Large intestine (tissue), 12 donors: ENCODE data around the gene HAP1. TPM values are rescaled to one million over a fixed set of nuclear protein-coding genes. Genes with fewer than 3 reads are reported as not detected.
"Not testable (repeated sequence)": the region's sequence is repeated elsewhere in the genome, so short reads cannot be mapped to it uniquely, and the experiment has no call there.

Experiments used
- DNase-seq, 2 donors: peaks; one replicate each; pipeline versions ENCODE4 v3.0.0 to v3.0.0-alpha.2; 2013
- H3K27ac ChIP-seq: one replicate; pipeline ENCODE4 v1.5.1; 2013; ENCODE audit warnings: low read length
- H3K27me3 ChIP-seq: 2 replicates; pipeline ENCODE4 v1.6.1; 2013; ENCODE audit warnings: low read length; ENCODE audit not compliant: control insufficient read depth, insufficient read depth
- H3K36me3 ChIP-seq: 2 replicates; pipeline ENCODE4 v1.6.1; 2013; ENCODE audit warnings: low read length; ENCODE audit not compliant: control insufficient read depth, insufficient read depth
- H3K4me1 ChIP-seq: one replicate; pipeline ENCODE4 v1.6.1; 2013; ENCODE audit warnings: low read length; ENCODE audit not compliant: control insufficient read depth, insufficient read depth
- H3K4me3 ChIP-seq: one replicate; pipeline ENCODE4 v1.5.1; 2013; ENCODE audit warnings: low read length
- H3K9me3 ChIP-seq: one replicate; pipeline ENCODE4 v1.6.1; 2013; ENCODE audit warnings: mild to moderate bottlenecking, low read depth, low read length, moderate library complexity; ENCODE audit not compliant: control insufficient read depth
- WGBS: methylation state at CpG from one replicate; pipeline ENCODE4 v1.1.5; 2013; ENCODE audit warnings: low lambda C conversion rate; ENCODE audit not compliant: insufficient coverage; 5-methylcytosine and 5-hydroxymethylcytosine counted together
- long read RNA-seq, 11 donors: transcript quantifications; one replicate each; lab custom pipeline, GENCODE V29; 2026
- polyA plus RNA-seq: library from polyadenylated mRNA; unstranded; fragments of 120-200 nt; gene quantifications from one replicate; pipeline ENCODE4 v1.2.1, GENCODE V29; 2013

Gene HAP1, protein sequence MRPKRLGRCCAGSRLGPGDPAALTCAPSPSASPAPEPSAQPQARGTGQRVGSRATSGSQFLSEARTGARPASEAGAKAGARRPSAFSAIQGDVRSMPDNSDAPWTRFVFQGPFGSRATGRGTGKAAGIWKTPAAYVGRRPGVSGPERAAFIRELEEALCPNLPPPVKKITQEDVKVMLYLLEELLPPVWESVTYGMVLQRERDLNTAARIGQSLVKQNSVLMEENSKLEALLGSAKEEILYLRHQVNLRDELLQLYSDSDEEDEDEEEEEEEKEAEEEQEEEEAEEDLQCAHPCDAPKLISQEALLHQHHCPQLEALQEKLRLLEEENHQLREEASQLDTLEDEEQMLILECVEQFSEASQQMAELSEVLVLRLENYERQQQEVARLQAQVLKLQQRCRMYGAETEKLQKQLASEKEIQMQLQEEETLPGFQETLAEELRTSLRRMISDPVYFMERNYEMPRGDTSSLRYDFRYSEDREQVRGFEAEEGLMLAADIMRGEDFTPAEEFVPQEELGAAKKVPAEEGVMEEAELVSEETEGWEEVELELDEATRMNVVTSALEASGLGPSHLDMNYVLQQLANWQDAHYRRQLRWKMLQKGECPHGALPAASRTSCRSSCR
- 0.39 TPM for polyA plus RNA-seq
- long read RNA-seq, donor 1, result 0 reads
- long read RNA-seq, donor 2, result 0 reads
- long read RNA-seq, donor 3, result 0 reads
- long read RNA-seq, donor 4, result 0 reads
- long read RNA-seq, donor 5, result 0 reads
- long read RNA-seq, donor 6, result 0 reads
- long read RNA-seq, donor 7, result 0 reads
- long read RNA-seq, donor 8, result 0 reads
- long read RNA-seq, donor 9, result 0 reads
- long read RNA-seq, donor 10, result 0 reads
- long read RNA-seq, donor 11, result 0 reads

DNA sequence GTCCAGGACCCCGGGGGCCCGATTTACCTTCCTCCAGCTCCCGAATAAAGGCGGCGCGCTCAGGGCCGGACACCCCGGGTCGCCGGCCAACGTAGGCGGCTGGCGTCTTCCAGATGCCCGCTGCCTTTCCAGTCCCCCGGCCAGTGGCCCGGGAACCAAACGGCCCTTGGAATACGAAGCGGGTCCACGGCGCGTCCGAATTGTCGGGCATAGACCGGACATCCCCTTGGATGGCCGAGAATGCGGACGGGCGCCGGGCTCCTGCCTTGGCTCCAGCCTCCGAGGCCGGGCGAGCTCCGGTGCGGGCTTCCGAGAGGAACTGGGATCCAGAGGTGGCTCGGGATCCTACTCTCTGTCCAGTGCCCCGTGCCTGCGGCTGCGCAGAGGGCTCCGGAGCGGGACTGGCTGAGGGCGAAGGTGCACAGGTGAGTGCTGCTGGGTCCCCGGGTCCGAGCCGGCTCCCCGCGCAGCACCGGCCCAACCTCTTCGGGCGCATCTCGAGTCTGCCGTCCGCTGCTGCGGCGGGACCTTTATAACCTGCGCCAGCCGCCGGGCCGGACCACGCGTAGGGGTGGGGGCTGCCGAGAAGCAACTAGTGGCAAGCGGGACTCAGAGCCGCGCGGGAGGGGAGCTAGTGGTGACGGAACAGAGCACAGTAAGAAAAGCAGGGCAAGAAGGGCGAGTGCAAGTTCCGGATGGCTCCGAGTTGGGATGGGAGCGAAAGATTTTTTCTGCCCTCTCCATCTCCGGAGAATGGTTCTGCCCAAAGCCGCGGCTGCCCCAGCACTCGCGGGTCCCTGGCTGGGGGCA is at the start of gene HAP1:
HAP1 (minus strand) TSS at position 505 of the 810 bp plus-strand sequence; CDS start at position 496, 9 bp downstream.
- Histone ChIP-seq H3K27ac (no peak within 1 kb of the TSS), H3K36me3 (no peaks in the 10 kb centered on the region), H3K4me1 (peaks cover 10% of the 10 kb centered on the region), H3K27me3 (peaks cover 76% of the 10 kb centered on the region), H3K4me3 (peak within 1 kb of the TSS; percentile 18), H3K9me3 (peaks cover 13% of the 10 kb centered on the region)
- no CpG with 5 or more reads among the region's 77 CpGs for WGBS
- DNase-seq, result no peak

DNA sequence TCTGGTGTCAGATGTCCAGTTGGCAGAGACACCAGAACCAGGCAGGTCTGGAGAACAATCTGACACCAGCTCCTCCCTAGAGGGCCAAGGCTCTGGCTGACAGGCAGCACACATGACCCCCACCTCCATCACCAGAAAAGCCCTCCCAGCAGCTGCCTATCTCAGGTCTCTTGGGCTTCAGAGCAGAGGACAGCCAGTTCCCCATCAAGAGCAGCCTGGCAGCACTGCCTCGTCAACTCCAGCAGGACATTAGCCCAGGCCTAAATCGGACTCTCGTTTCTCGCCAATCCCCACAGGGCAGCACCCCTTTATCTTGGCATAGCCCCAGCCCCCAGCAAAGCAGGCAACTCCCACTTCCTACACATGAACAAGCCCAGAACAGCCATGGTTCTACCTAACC is 47.7 kb upstream of the HAP1 start:
- WGBS, result no CpG with 5 or more reads among the region's 4 CpGs
- no peaks in the 10 kb centered on the region for H3K27me3 ChIP-seq
- H3K27ac ChIP-seq, result peak overlapping the region; percentile 52
- no peak for DNase-seq
- no peak overlapping the region for H3K4me3 ChIP-seq
- peaks cover 44% of the 10 kb centered on the region for H3K4me1 ChIP-seq
- H3K9me3 ChIP-seq, result no peaks in the 10 kb centered on the region
- H3K36me3 ChIP-seq, result peaks cover 27% of the 10 kb centered on the region

DNA sequence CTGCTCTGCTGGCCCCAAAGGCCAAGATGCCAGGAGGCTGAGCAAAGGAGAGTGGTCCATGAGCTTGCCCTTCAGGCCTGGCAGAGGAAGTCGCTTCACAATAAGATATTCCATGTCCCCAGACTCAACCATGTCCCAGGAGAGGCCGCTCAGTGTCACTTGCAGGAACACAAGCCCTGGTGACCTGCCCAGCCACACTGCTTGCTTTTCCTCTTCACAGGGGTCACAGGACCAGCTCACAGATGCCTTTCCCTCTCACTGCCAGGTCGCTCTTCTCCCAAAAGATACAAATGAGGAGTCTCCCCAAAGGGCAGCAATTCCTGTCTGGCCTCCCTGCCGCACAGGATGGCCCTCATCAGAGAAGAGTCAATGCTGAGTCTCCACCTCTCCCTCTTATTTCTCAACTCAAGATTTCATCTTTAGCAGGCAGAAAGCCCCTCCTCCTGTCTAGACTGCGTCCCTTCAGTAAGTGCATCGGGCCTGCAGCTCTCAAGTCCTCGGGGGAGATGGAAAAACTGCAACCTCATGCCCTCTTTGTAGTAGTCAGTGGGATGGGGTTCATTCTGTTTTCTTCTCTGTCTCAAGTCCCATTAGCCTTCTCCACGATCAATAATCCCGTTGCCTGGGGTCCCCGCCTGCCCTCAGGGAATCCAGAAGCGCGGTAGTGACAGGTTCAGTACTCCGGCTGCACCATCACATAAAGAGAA is 47.1 kb upstream of the HAP1 start:
- Histone ChIP-seq H3K36me3 (peaks cover 30% of the 10 kb centered on the region), H3K27me3 (no peaks in the 10 kb centered on the region), H3K4me3 (no peak overlapping the region), H3K4me1 (peaks cover 45% of the 10 kb centered on the region), H3K27ac (peak overlapping the region; percentile 52), H3K9me3 (no peaks in the 10 kb centered on the region)
- no CpG with 5 or more reads among the region's 13 CpGs for WGBS
- DNase-seq, result no peak

DNA sequence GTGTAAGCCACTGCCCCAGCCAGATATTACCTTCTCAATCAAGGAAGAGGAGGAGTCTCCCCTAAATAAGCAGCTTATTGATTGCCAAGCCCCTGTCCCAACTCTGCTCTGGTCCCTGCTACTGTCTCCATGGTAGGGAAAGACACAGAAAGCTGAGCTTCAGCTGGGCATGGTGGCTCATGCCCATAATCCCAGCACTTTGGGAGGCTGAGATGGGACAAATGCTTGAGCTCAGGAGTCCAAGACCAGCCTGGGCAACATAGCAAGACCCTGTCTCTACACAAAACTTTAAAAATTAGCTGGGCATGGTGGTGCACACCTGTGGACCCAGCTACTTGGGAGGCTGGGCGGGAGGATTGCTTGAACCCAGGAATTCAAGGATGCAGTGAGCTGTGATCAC is 45.5 kb upstream of the HAP1 start:
- H3K9me3 ChIP-seq, result no peaks in the 10 kb centered on the region
- H3K4me3 ChIP-seq, result no peak overlapping the region
- no peak overlapping the region for H3K27ac ChIP-seq
- no CpG with 5 or more reads among the region's 1 CpG for WGBS
- peaks cover 61% of the 10 kb centered on the region for H3K4me1 ChIP-seq
- DNase-seq, result no peak
- peaks cover 46% of the 10 kb centered on the region for H3K36me3 ChIP-seq
- H3K27me3 ChIP-seq, result no peaks in the 10 kb centered on the region

DNA sequence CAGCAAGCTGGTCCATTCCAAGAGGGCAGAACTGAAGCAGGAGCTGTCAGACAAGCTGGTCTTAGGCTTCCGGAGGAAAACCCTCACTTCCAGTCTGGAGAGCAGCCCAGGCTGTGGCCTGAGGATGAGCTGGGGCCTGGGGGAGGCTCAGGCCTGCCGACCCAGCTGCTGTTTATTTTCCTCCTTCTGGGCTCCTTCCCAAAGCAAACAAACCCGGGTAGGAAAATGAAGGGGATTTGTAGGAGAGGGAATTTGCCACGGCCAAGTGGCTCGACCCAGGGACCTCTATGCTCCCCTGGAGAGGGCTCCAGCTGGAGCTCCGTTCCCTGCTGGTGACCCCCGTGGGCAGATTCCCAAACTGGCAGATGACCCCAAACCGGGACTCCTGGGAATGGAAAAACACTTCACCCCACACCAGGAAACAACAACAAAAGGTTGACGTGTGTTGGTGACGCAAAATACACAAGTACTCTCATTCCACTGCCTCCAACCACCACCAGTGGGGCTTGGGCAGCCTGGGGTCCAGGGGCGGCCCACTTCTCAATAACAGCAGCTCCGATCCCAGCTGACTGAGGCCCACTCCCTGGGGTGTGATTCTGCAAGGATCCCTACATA is 43.2 kb upstream of the HAP1 start:
- Histone ChIP-seq H3K27me3 (no peaks in the 10 kb centered on the region), H3K4me1 (peaks cover 68% of the 10 kb centered on the region), H3K27ac (peak overlapping the region; percentile 86), H3K4me3 (no peak overlapping the region), H3K9me3 (no peaks in the 10 kb centered on the region), H3K36me3 (peaks cover 51% of the 10 kb centered on the region)
- DNase-seq, result peak; percentile 66 to 75
- no CpG with 5 or more reads among the region's 12 CpGs for WGBS

DNA sequence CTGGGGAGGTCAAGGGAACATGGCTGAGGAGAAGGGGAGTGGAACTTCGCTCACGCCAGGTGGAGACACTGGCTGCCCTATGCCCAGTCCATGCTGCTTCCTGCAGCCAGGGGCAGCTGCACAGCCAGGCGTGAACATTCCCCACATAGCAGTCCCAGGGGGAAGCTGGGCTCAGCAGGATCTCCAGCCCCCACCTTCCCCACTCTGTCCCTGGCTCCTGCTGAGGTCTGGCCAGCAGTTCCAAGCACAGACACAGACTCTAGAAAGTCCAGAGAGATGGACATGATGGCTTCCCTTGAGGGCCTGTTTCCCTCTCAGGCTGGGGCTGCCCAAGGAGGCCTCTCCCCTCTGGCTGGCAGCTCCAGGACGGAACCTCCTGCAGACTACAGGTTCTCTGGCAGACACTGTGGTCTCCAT is 42.7 kb upstream of the HAP1 start:
- WGBS, result no CpG with 5 or more reads among the region's 4 CpGs
- no peaks in the 10 kb centered on the region for H3K9me3 ChIP-seq
- H3K27ac ChIP-seq, result peak overlapping the region; percentile 86
- H3K4me3 ChIP-seq, result no peak overlapping the region
- H3K27me3 ChIP-seq, result no peaks in the 10 kb centered on the region
- H3K4me1 ChIP-seq, result peaks cover 68% of the 10 kb centered on the region
- H3K36me3 ChIP-seq, result peaks cover 51% of the 10 kb centered on the region
- no peak for DNase-seq

DNA sequence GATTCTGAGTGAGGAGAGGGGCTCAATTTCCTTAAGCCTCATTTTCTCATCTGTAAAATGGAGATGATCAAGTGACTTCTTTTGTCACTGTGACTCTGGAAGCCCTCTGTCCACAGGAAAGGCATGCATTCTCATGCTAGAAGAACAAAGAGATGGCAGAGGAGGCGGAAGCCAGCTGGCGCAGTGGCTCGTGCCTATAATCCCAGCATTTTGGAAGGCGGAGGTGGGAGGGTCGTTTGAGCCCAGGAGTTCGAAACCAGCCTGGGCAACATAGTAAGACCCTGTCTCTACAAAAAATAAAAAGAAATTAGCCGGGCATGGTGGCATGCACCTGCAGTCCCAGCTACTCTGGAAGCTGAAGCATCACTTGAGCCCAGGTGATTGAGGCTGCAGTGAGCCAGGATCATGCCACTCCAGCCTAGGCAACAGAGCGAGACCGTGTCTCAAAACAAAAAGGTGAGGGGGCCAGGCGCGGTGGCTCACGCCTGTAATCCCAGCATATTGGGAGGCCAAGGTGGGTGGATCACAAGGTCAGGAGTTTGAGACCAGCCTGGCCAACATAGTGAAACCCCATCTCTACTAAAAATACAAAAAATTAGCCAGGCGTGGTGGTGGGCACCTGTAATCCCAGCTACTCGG is 41.9 kb upstream of the HAP1 start:
- peaks cover 52% of the 10 kb centered on the region for H3K36me3 ChIP-seq
- WGBS, result no CpG with 5 or more reads among the region's 14 CpGs
- peak overlapping the region; percentile 95 for H3K27ac ChIP-seq
- DNase-seq, H3K4me3 ChIP-seq, H3K9me3 ChIP-seq, H3K27me3 ChIP-seq: not testable (repeated sequence)
- H3K4me1 ChIP-seq, result peaks cover 68% of the 10 kb centered on the region

DNA sequence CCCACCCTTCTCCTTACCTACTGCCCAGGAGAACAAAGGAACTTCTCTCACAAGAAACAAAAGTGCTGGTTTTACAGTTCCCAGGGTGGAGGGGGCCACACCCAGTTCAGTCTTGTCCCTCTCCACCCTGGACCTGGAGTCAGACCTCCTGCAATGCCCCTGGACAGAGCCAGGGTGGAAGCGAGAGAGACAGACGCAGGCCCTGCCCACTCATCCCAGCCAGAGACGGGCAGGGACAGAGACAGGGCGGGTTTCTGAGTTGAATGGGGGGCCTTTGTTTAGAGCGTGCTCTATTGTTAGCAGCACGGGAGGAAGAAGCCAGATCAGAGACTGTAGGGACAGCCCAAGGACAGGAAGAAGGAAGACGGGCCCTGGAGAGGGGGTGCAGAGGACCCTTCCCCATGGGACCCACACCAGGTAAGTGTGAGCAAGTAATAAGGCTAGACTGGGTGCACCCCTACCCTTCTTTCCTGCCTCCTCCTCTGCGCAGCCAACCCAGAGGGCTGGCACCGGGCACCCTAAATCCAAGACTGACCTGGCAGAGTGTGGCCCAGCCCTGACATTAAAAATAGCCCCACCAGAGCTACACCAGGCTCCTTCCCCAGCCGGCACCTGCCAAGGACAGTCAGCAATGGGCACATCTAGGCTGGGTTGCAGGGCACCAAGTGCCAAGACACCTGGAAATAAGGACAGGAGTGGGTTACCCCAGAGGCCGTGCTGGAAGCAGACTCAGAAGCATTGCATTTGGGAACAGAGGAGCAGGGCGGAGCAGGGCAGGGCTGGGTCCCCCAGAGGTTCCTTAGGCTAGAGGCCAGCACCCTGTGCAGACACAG is 41.2 kb upstream of the HAP1 start:
- Histone ChIP-seq H3K27ac (peak overlapping the region; percentile 95), H3K9me3 (no peaks in the 10 kb centered on the region), H3K4me3 (no peak overlapping the region), H3K36me3 (peaks cover 56% of the 10 kb centered on the region), H3K27me3 (no peaks in the 10 kb centered on the region), H3K4me1 (peaks cover 69% of the 10 kb centered on the region)
- peak in 1 of 2 donors; percentile 52 for DNase-seq
- no CpG with 5 or more reads among the region's 12 CpGs for WGBS
